VCaP (cell line): Measurements from ENCODE around the gene SCRG1.

Source experiments
- H3K27ac ChIP-seq: fragments of 450-650 bp; 2 replicates; pipeline ENCODE4 v1.5.1; 2017
- CTCF ChIP-seq: fragments of 450-650 bp; conservative IDR thresholded peaks from 2 replicates; pipeline ENCODE4 v1.5.1; 2017; ENCODE audit warnings: mild to moderate bottlenecking, moderate library complexity

The SCRG1 gene

GRCh38 chr4:173360587-173361221 is 38.2 kb downstream of the SCRG1 start:
- peak; percentile 71 for TF ChIP-seq CTCF
- no peak overlapping the region for H3K27ac ChIP-seq

GRCh38 chr4:173357939-173358338 is 41.0 kb downstream of the SCRG1 start:
- TF ChIP-seq CTCF = no peak
- no peak overlapping the region for H3K27ac ChIP-seq

GRCh38 chr4:173347467-173347866 is 51.4 kb downstream of the SCRG1 start:
- no peak for TF ChIP-seq CTCF
- H3K27ac ChIP-seq = no peak overlapping the region

GRCh38 chr4:173346074-173346473 is 52.8 kb downstream of the SCRG1 start:
- no peak overlapping the region for H3K27ac ChIP-seq
- TF ChIP-seq CTCF = no peak

DNA sequence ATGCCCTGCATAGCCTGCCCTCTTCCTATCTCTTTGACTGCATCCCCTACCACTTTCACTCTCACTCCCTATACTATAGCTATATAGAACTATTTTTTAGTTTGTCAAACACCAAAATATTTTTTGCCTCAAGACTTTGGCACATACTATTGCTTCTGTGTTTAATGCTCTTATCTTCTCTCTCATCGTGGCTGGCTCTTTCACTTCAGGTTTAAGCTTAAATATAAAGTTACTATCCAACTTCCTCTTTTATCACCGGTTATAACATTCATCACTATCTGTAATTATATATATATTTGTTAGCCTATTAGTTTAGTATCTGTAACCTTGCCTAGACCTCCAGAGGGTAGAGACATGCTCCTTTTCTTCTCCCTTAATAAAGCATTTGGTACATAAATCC is 53.3 kb downstream of the SCRG1 start:
- H3K27ac ChIP-seq = no peak overlapping the region
- TF ChIP-seq CTCF = no peak

DNA sequence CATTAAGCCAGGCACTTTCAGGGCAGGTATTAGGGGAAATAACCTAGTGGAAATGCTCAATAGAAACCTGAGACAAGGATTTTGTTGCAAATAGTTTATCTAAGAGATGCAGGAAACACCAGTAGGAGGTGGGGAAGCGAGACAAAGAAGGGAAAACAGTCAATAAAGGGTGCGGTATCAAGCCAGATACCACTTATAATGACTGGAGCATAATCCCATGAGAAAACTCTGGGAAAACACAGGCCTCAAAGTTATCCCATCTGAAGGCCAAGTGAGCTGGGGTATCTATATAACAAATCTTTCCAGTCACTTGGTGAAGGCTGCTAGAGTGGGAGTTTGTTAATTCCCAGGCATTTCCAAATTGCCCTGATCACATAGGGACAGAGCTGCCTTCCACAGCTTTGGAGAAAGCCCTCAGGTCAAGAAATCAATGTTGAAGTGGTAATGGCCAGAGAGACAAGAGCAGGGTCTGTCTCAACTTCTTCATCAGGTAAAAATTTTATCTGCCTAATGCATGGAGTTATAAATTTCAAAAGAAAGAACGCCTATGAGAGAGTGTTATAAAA is 55.0 kb downstream of the SCRG1 start:
- H3K27ac ChIP-seq = no peak overlapping the region

DNA sequence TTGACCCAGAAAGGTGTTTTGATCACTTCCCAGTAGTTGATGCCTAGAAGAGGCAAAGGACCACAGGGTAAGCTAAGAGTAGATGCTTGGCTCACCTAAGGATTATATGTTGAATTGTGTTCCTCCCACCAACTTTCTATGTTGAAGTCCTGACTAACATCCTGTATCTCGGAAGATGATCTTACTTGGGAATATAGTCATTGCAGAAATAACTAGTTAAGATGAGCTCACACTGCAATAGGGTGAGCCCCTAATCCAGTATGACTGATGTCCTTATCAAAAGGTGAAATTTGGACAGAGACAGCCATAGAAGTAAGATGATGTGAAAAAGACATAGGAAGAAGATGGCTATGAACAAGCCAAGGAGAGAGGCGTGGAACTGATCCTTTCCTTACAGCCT is 61.5 kb downstream of the SCRG1 start:
- no peak overlapping the region for H3K27ac ChIP-seq

More for the DNA sequence above, 55.0 kb downstream of the SCRG1 start:
- no peak for TF ChIP-seq CTCF

More for the DNA sequence above, 61.5 kb downstream of the SCRG1 start:
- no peak for TF ChIP-seq CTCF
